ENCODE results near the gene PXN. TPM values are rescaled to one million over a fixed set of nuclear protein-coding genes. Genes with fewer than 3 reads are reported as not detected.
"Not testable (repeated sequence)": the region's sequence is repeated elsewhere in the genome, so short reads cannot be mapped to it uniquely, and the experiment has no call there.

Gene PXN
- total RNA-seq, 1 donor from 2014 or later: 73.8 TPM

- intact Hi-C loops (cut with DNase I): loop anchor here (10.0 kb wide), 1 partner anchor 149 kb away; the partner anchor contains the start of gene RAB35
- DNase-seq (ENCODE audit: low spot score): no peak
Observed at GRCh38 chr12:120264086-120264903, 1.2 kb downstream of the PXN start.

DNA sequence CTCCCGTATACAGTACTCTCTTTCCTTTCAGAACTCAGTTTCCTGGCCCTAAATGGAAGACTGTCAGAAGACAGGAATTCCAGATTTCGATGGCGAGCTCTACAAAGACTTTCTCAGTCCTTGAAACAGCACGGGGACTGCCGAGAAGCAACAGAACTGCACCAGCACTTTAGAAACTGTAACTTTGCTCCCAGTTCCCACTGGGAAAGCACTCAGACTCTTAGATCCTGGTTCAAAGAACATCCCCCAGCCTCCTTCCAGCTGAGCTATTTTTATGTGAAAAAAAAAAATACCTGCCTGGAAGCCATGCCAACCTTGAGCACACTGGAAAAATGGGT is 1.8 kb downstream of the PXN start:
- DNase-seq (ENCODE audit: low spot score): no peak
- intact Hi-C loops (cut with DNase I): loop anchor here (10.0 kb wide), 1 partner anchor 149 kb away; the partner anchor contains the start of gene RAB35

DNA sequence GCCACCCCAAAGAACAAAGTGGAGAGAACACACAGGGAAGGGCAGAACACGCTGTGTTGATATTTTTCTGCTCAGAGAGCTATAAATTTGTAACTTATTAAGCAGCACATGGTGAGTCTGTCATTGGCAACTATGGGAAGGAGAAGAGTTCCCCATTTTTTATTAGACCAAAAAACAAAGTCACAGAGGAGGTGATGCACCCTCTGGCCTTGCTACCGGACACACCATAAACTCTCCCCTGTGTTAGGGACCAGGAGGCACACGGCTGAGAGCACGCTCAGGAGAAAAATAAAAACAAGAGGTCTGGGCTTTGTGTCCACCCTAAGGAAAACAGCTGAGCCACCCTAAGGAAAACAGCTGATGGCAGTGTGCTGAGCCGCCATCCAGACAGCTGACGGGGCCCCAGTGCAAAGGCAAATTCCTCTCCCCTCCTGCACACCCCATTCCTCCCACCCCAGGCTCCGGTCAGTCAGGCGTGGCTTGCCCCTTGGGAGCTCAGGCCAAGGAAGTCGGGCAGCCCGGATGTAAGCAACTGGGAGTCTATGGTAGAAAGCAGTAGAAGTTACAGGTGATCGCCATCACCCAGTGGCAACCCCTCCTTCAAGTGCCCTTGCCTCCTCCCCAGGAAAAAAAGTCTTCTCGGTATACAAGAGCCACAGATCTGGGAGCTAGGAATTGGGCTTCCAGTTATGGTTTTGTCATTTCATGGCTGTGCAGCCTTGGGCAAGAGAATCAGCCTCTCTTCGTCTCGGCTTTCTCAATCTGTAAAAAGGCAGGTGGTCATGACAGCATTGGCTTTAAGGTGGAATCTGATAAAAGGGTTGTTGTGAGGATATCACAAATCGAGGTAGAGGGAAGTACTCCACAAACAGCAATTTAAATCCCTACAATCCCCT is 2.4 kb downstream of the PXN start:
- intact Hi-C loops (cut with DNase I): loop anchor here (10.0 kb wide), 1 partner anchor 148 kb away; the partner anchor contains the start of gene RAB35
- DNase-seq (ENCODE audit: low spot score): no peak

DNA sequence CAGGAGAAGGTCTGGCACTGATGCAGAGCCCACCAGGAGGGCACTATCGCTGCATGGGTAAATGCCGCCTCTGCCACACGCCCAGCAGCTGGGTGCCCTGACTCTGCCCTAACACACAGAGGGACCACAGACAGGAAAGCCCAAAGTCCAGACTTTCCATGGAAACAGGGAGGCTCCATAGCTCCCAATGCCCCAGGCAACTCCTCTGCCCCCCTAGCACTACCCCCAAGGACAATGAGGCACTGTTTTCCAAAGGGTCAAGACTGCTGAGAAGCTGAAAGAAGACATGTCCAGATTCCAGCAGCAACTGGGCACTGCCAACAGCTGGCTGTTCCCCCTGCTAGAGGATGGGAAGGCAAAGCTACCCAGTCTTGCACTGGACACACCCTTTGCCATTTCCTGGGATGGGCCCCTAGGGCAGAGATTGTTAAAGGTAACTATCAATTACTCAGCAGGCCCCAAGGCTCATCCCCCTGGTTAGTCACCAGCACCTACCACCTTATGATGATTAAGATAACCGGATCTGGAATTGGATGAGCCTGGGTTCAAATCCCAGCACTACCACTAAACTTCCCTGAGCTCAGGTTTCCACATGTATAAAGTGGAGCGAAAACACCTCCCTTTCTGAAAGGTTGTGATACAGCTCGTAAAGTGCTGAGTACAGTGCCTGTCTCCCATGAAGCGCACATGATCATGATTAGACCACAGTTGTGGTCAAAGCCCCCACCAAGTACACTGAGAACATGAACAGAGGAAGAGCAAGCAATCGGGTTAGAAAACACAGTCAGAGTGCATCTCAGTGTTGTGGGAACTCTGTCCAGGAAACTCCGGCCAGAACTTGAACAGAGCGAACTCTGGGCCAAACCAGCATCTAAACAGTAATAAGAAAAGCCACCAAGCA is 3.3 kb downstream of the PXN start:
- intact Hi-C loops (cut with DNase I): loop anchor here (10.0 kb wide), 1 partner anchor 147 kb away; the partner anchor contains the start of gene RAB35
- no peak for DNase-seq (ENCODE audit: low spot score)

DNA sequence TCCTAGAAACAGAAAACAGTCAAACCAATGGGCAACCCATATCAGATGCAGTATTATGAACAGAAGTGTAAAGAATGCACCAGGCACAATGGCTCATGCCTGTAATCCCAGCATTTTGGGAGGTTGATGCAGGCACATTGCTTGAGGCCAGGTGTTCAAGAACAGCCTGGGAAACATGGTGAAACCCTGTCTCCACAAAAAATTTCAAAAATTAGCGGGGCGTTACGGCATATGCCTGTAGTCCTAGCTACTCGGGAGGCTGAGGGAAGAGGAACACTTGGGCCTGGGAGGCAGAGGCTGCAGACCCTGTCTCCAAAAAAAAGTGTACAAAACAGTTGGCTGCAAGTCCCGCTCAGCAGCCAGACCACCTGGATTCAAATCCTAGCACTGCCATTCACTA is 4.9 kb downstream of the PXN start:
- DNase-seq (ENCODE audit: low spot score): no peak
- intact Hi-C loops (cut with DNase I): loop anchor here (10.0 kb wide), 1 partner anchor 146 kb away; the partner anchor contains the start of gene RAB35

- intact Hi-C loops (cut with DNase I): loop anchor here (10.0 kb wide), 1 partner anchor 145 kb away; the partner anchor contains the start of gene RAB35
- DNase-seq (ENCODE audit: low spot score): no peak
Observed at GRCh38 chr12:120259418-120260202, 5.9 kb downstream of the PXN start.

DNA sequence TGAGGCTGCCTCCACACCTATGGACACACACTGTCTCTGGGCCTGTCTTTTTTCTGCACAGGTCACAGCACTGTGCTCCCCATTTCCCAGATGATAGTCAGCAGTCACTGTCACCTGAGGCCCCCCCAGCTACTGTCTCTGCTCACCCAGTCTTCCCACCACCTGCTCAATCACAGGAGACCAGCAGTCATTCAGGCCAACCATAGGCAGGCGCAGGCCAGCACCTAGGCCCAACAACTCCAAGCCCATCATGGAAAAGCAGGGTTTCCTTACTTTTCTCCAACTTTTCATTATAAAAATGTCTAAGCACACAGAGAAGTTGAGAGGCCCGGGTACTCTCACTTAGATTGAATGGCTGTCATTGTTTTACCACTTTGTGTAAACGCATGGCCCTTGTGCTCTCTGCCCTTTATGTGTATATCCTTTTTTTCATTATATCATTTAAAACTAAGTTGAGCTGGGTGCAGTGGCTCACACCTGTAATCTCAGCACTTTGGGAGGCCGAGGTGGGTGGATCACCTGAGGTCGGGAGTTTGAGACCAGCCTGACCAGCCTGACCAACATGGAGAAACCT is 7.1 kb downstream of the PXN start:
- DNase-seq (ENCODE audit: low spot score): no peak
- intact Hi-C loops (cut with DNase I): no loop called here

GRCh38 chr12:120257041-120257821 is 8.3 kb downstream of the PXN start:
- intact Hi-C loops (cut with DNase I): no loop called here
- DNase-seq (ENCODE audit: low spot score): no peak

DNA sequence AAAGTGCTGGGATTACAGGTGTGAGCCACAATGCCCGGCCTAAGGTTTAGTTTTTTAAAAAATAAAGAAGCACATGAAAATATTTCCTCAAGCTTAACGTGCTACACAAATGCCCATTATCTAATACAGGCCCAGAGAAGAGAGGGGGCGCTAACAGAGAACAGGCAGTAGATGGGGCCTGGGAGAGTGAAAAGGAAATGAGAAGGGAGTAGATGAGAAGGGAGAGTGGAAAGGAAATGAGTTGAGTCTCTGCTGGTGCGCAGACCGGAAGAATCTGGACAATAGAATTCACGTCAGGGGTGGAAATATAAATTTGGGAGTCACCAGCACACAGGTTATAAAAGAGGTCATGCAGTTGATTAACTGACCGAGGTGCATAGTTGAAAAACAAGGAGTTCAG is 10.7 kb downstream of the PXN start:
- no peak for DNase-seq (ENCODE audit: low spot score)

GRCh38 chr12:120253313-120253712 is 12.2 kb downstream of the PXN start:
- not testable (repeated sequence) for DNase-seq (ENCODE audit: low spot score)

More for the DNA sequence above, 10.7 kb downstream of the PXN start:
- intact Hi-C loops (cut with DNase I): no loop called here

DNA sequence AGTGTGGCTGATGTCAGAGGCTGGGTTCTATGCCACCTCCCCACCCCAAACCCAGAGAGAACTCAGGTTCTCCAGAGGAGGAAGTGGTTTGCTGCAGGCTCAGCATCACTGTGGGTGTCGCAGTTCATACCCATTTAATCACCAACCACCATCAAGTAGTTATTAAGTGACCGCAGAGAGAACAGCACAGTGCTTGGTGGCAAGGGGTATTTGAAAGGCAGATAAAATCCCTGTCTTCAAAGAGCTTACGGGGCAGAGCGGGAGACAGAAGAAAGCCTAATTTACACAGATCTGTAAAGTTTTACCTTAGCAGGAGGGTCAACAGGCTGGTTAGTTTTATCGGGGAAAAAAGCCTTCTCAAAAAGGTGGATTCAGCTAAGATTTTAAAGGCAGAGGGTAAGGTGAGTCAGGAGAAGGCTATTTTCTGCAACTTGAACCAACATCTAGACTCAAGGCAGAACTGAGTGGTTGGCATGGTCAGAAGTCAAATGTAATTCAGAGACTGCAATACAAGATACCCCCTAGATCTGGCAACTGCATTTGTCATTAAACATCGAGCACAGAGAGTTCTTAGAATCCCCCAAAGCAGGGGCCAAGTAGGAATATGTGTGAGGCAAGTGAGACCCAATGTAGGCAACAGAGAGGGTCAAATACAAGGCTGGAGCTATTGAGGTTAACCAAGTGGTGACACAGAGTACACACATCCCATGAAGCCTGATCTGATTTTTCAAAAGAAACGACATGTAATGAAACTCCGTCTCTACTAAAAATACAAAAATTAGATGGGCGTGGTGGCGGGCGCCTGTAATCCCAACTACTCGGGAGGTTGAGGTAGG is 13.2 kb downstream of the PXN start:
- intact Hi-C loops (cut with DNase I): no loop called here
- DNase-seq (ENCODE audit: low spot score): no peak

More at GRCh38 chr12:120253313-120253712, 12.2 kb downstream of the PXN start:
- intact Hi-C loops (cut with DNase I): not testable (repeated sequence)

- DNase-seq (ENCODE audit: low spot score); intact Hi-C loops (cut with DNase I): not testable (repeated sequence)
Observed at GRCh38 chr12:120251364-120252070, 14.0 kb downstream of the PXN start.

GRCh38 chr12:120249875-120250795 is 15.4 kb downstream of the PXN start:
- intact Hi-C loops (cut with DNase I): no loop called here

DNA sequence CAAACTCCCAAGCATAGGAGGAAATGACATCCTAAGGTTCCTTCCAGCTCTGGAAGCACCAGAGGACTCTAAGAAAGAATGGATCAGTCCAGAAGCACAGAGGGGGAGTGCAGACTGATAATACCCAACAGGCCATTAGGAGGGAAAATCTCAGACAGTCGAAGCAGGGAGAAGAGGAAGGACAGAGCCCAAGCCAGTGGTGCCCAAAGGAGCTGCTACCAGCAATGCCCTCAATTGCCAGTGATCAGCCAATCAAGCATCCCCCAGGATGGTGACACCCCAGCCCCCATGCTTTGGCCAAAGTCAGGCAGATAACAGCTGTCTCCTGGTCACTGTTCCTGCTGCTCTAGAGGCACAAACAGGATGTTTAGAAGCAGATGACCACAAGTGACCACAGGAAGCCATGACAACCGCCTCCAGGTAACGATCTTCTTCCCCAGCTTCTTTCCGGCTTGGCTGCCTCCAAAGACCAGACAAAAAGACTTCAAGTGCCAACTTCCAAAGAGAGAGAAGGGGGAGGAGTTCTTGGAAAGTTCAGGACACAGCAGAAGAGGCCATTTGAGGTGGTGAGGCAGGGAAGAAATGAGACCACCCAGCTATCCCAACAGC is 16.2 kb downstream of the PXN start:
- intact Hi-C loops (cut with DNase I): no loop called here
- peak; percentile 89 for DNase-seq (ENCODE audit: low spot score)

More at GRCh38 chr12:120249875-120250795, 15.4 kb downstream of the PXN start:
- DNase-seq (ENCODE audit: low spot score): peak; percentile 86
